Measurements from ENCODE around the gene CTRL.
A peak's percentile ranks its signal among the peaks of the same experiment; 100 is the strongest.

CTRL gene

GRCh38 chr16:67969254-67970039 is 37.8 kb upstream of the CTRL start:
- peak; percentile 50 for DNase-seq (ENCODE audit: insufficient read length, low spot score)
- TF ChIP-seq PAX5 (IDR thresholded peaks at IDR 0.05; ENCODE audit: insufficient read depth, low read length, severe bottlenecking), result no peak
- TF ChIP-seq SPI1 (IDR thresholded peaks at IDR 0.05; ENCODE audit: low read depth, low read length), result no peak
- TF ChIP-seq TAF1 (IDR thresholded peaks at IDR 0.05; ENCODE audit: low read depth, low read length), result no peak
- TF ChIP-seq POU2F2 (IDR thresholded peaks at IDR 0.05; ENCODE audit: low read depth, low read length), result no peak
- TF ChIP-seq POLR2A (IDR thresholded peaks at IDR 0.05; ENCODE audit: low read depth, low read length), result no peak
- no peak for TF ChIP-seq POLR2AphosphoS5 (IDR thresholded peaks at IDR 0.05; ENCODE audit: low read depth, low read length)
- no peak for FAIRE-seq

- FAIRE-seq (peak; percentile 84), DNase-seq (ENCODE audit: insufficient read length, low spot score) (peak; percentile 98)
- TF ChIP-seq POLR2A (IDR thresholded peaks at IDR 0.05; ENCODE audit: low read depth, low read length) (0 out of 2 replicates have a peak, but pooled peaks have one; percentile 48), PAX5 (IDR thresholded peaks at IDR 0.05; ENCODE audit: insufficient read depth, low read length, severe bottlenecking) (peak; percentile 32), TAF1 (IDR thresholded peaks at IDR 0.05; ENCODE audit: low read depth, low read length) (no peak), SPI1 (IDR thresholded peaks at IDR 0.05; ENCODE audit: low read depth, low read length) (peak; percentile 53; the same call in 1 of the 2 replicates)
Measured at GRCh38 chr16:67968400-67969253, 37.0 kb upstream of the CTRL start, which contains the start of gene SLC12A4. Gene SLC12A4 (minus strand): TSS chr16:67968637. CDS start chr16:67968553, 84 bp downstream.

GRCh38 chr16:67967958-67968399 is 36.3 kb upstream of the CTRL start:
- DNase-seq (ENCODE audit: insufficient read length, low spot score) (peak; percentile 60), FAIRE-seq (no peak)
- no peak for TF ChIP-seq POU2F2 (IDR thresholded peaks at IDR 0.05; ENCODE audit: low read depth, low read length)
- no peak for TF ChIP-seq POLR2A (IDR thresholded peaks at IDR 0.05; ENCODE audit: low read depth, low read length)
- no peak for TF ChIP-seq TAF1 (IDR thresholded peaks at IDR 0.05; ENCODE audit: low read depth, low read length)
- TF ChIP-seq POLR2AphosphoS5 (IDR thresholded peaks at IDR 0.05; ENCODE audit: low read depth, low read length), result no peak
- peak; percentile 71; the same call in 1 of the 2 replicates for TF ChIP-seq SPI1 (IDR thresholded peaks at IDR 0.05; ENCODE audit: low read depth, low read length)
- TF ChIP-seq PAX5 (IDR thresholded peaks at IDR 0.05; ENCODE audit: insufficient read depth, low read length, severe bottlenecking), result peak; percentile 10

- DNase-seq (ENCODE audit: insufficient read length, low spot score) (no peak), FAIRE-seq (peak; percentile 91)
- TF ChIP-seq TAF1 (IDR thresholded peaks at IDR 0.05; ENCODE audit: low read depth, low read length), result no peak
- no peak for TF ChIP-seq POU2F2 (IDR thresholded peaks at IDR 0.05; ENCODE audit: low read depth, low read length)
- no peak for TF ChIP-seq POLR2A (IDR thresholded peaks at IDR 0.05; ENCODE audit: low read depth, low read length)
- no peak for TF ChIP-seq SPI1 (IDR thresholded peaks at IDR 0.05; ENCODE audit: low read depth, low read length)
Measured at GRCh38 chr16:67967183-67967957, 35.7 kb upstream of the CTRL start.

- TF ChIP-seq SPI1 (IDR thresholded peaks at IDR 0.05; ENCODE audit: low read depth, low read length), result no peak
- no peak for DNase-seq (ENCODE audit: insufficient read length, low spot score)
- FAIRE-seq, result no peak
Measured at GRCh38 chr16:67966549-67967182, 35.0 kb upstream of the CTRL start.

- TF ChIP-seq TAF1 (IDR thresholded peaks at IDR 0.05; ENCODE audit: low read depth, low read length) (no peak), SPI1 (IDR thresholded peaks at IDR 0.05; ENCODE audit: low read depth, low read length) (no peak), POLR2A (IDR thresholded peaks at IDR 0.05; ENCODE audit: low read depth, low read length) (no peak), PAX5 (IDR thresholded peaks at IDR 0.05; ENCODE audit: insufficient read depth, low read length, severe bottlenecking) (no peak)
- FAIRE-seq (no peak), DNase-seq (ENCODE audit: insufficient read length, low spot score) (no peak)
Measured at GRCh38 chr16:67965668-67966548, 34.2 kb upstream of the CTRL start.

- FAIRE-seq (peak; percentile 35), DNase-seq (ENCODE audit: insufficient read length, low spot score) (no peak)
- no peak for TF ChIP-seq PAX5 (IDR thresholded peaks at IDR 0.05; ENCODE audit: insufficient read depth, low read length, severe bottlenecking)
- no peak for TF ChIP-seq POLR2A (IDR thresholded peaks at IDR 0.05; ENCODE audit: low read depth, low read length)
- TF ChIP-seq POU2F2 (IDR thresholded peaks at IDR 0.05; ENCODE audit: low read depth, low read length), result no peak
- TF ChIP-seq TAF1 (IDR thresholded peaks at IDR 0.05; ENCODE audit: low read depth, low read length), result no peak
- no peak for TF ChIP-seq SPI1 (IDR thresholded peaks at IDR 0.05; ENCODE audit: low read depth, low read length)
- no peak for TF ChIP-seq POLR2AphosphoS5 (IDR thresholded peaks at IDR 0.05; ENCODE audit: low read depth, low read length)
Measured at GRCh38 chr16:67964477-67965131, 32.9 kb upstream of the CTRL start.
